Stomach (tissue), 9 donors: ENCODE measurements around the gene ATP2B3. TPM values are rescaled to one million over a fixed set of nuclear protein-coding genes. Genes with fewer than 3 reads are reported as not detected.

Experiments used
- DNase-seq, 2 donors: peaks; one replicate each; pipeline versions ENCODE4 v3.0.0 to v3.0.0-alpha.2; 2013 to 2019
- H3K27ac ChIP-seq, 5 donors: fragments of 200-600 bp in 4 of 5; sonication (generic) in 4 of 5; one replicate each; pipeline ENCODE4 v1.5.1; 2013 to 2019; ENCODE audit warnings: mild to moderate bottlenecking in 1 of 5, moderate library complexity in 1 of 5
- H3K27me3 ChIP-seq, 3 donors: fragments of 200-600 bp; sonication (generic); one replicate each; pipeline ENCODE4 v1.5.1; 2017 to 2019; ENCODE audit warnings: mixed run types in 1 of 3
- H3K36me3 ChIP-seq, 4 donors: fragments of 200-600 bp; sonication (generic); 1 replicate in 3 of 4; 2 replicates in 1 of 4; pipeline ENCODE4 v1.5.1; 2016 to 2019
- H3K4me1 ChIP-seq, 4 donors: fragments of 200-600 bp; sonication (generic); one replicate each; pipeline ENCODE4 v1.5.1; 2016 to 2019
- H3K4me3 ChIP-seq, 4 donors: fragments of 200-600 bp; sonication (generic) in 3 of 4; one replicate each; pipeline ENCODE4 v1.5.1; 2016 to 2019; ENCODE audit warnings: mild to moderate bottlenecking in 1 of 4
- H3K9me3 ChIP-seq, 4 donors: fragments of 200-600 bp; sonication (generic); one replicate each; pipeline ENCODE4 v1.5.1; 2016 to 2019
- EP300 ChIP-seq: sonication (generic); formaldehyde crosslinking; IDR thresholded peaks from one replicate; pipeline ENCODE4 v1.6.1; 2017; ENCODE audit warnings: antibody characterized with exemption
- POLR2A ChIP-seq, 4 donors: fragments of 450-650 bp; IDR thresholded peaks; one replicate each; pipeline ENCODE4 v1.6.1; 2016; ENCODE audit warnings: antibody characterized with exemption in 4 of 4, control low read depth in 2 of 4, mild to moderate bottlenecking in 1 of 4, moderate library complexity in 1 of 4
- POLR2AphosphoS5 ChIP-seq, 3 donors: sonication (generic); formaldehyde crosslinking; IDR thresholded peaks; one replicate each; pipeline ENCODE4 v1.6.1; 2016; ENCODE audit warnings: antibody characterized with exemption in 3 of 3
- WGBS, 5 donors: extraction: QIAGEN DNeasy Blood & Tissue Kit in 3 of 5; methylation state at CpG; one replicate each; pipeline versions ENCODE4 v1.1.5 to v1.1.7; 2013 to 2018; 5-methylcytosine and 5-hydroxymethylcytosine counted together
- intact Hi-C: fragments of 100-400 bp; cut with DNase I; formaldehyde crosslinking; loops from one replicate; pipeline ENCODE4 v1.15.1; 2023; ENCODE audit warnings: low total_unique reads
- polyA plus RNA-seq, 3 donors: library from polyadenylated mRNA; stranded (reverse); fragments of 200-250 nt; gene quantifications; one replicate each; pipeline ENCODE4 v1.2.3, GENCODE V29; 2013
- total RNA-seq, 5 donors: library from RNA; depleted of rRNA; stranded (reverse); fragments of >200 nt; gene quantifications; one replicate each; pipeline versions ENCODE4 v1.1.0 to v1.2.3, GENCODE V29; 2014 to 2016
- TF ChIP-seq, protein P1 (sequence below), 7 experiments: fragments of 450-650 bp in 4 of 7; fragments of 200-600 bp in 3 of 7; sonication (generic) in 3 of 7; IDR thresholded peaks; one replicate each; pipeline ENCODE4 v1.5.1; 2016 to 2019; ENCODE audit warnings: antibody characterized with exemption in 7 of 7, control low read depth in 2 of 7, mild to moderate bottlenecking in 1 of 7
- donor health status: healthy with polysubstance abuse.
- donor health status: Bipolar disorder and iron deficiency.
- donor health status: healthy.

Gene ATP2B3
- total and polyA plus RNA-seq, 8 donors: 0.03 to 0.55 TPM; not detected in 6

- H3K4me1 ChIP-seq: peaks cover 0 to 18% (median 11%) of the 10 kb centered on the region in 4 donors
- no peak for TF ChIP-seq EP300
- TF ChIP-seq POLR2AphosphoS5 (IDR thresholded peaks at IDR 0.05): peak in 1 of 3 donors; percentile 38
- TF ChIP-seq, protein P1, sequence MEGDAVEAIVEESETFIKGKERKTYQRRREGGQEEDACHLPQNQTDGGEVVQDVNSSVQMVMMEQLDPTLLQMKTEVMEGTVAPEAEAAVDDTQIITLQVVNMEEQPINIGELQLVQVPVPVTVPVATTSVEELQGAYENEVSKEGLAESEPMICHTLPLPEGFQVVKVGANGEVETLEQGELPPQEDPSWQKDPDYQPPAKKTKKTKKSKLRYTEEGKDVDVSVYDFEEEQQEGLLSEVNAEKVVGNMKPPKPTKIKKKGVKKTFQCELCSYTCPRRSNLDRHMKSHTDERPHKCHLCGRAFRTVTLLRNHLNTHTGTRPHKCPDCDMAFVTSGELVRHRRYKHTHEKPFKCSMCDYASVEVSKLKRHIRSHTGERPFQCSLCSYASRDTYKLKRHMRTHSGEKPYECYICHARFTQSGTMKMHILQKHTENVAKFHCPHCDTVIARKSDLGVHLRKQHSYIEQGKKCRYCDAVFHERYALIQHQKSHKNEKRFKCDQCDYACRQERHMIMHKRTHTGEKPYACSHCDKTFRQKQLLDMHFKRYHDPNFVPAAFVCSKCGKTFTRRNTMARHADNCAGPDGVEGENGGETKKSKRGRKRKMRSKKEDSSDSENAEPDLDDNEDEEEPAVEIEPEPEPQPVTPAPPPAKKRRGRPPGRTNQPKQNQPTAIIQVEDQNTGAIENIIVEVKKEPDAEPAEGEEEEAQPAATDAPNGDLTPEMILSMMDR (IDR thresholded peaks at IDR 0.05): no peak
- peak overlapping the region in 1 of 5 donors; percentile 51 for H3K27ac ChIP-seq
- DNase-seq: peak; percentile 43 to 86
- intact Hi-C loops: no loop called here
- H3K27me3 ChIP-seq: peaks cover 0 to 5% (median 4%) of the 10 kb centered on the region in 3 donors
- WGBS, 5 donors: 1 to 31% (median 13%) methylated on average over 8 to 54 of the region's 59 CpGs; no CpG with 5 or more reads in 2 of the 5 donors
- peak overlapping the region; percentile 29 to 37 (median 32) for H3K4me3 ChIP-seq
- no peaks in the 10 kb centered on the region for H3K9me3 ChIP-seq
- no peaks in the 10 kb centered on the region for H3K36me3 ChIP-seq
Measured at GRCh38 chrX:153474718-153475117, 42.7 kb upstream of the ATP2B3 start.

- no peak for DNase-seq
- H3K4me1 ChIP-seq: peaks cover 0 to 17% (median 10%) of the 10 kb centered on the region in 4 donors
- no peaks in the 10 kb centered on the region for H3K36me3 ChIP-seq
- peak overlapping the region in 1 of 5 donors; percentile 51 for H3K27ac ChIP-seq
- no peaks in the 10 kb centered on the region for H3K9me3 ChIP-seq
- peak overlapping the region in 2 of 4 donors; percentile 32 to 37 for H3K4me3 ChIP-seq
- TF ChIP-seq POLR2AphosphoS5 (IDR thresholded peaks at IDR 0.05): no peak
- TF ChIP-seq, protein P1 (IDR thresholded peaks at IDR 0.05): no peak
- TF ChIP-seq EP300: no peak
- no peak for TF ChIP-seq POLR2A (IDR thresholded peaks at IDR 0.05)
- WGBS, 5 donors: 76 to 93% (median 82%) methylated on average over 7 of the region's 7 CpGs
- H3K27me3 ChIP-seq: peaks cover 0 to 5% (median 4%) of the 10 kb centered on the region in 3 donors
- intact Hi-C loops: no loop called here
Measured at GRCh38 chrX:153475271-153475670, 42.2 kb upstream of the ATP2B3 start.

DNA sequence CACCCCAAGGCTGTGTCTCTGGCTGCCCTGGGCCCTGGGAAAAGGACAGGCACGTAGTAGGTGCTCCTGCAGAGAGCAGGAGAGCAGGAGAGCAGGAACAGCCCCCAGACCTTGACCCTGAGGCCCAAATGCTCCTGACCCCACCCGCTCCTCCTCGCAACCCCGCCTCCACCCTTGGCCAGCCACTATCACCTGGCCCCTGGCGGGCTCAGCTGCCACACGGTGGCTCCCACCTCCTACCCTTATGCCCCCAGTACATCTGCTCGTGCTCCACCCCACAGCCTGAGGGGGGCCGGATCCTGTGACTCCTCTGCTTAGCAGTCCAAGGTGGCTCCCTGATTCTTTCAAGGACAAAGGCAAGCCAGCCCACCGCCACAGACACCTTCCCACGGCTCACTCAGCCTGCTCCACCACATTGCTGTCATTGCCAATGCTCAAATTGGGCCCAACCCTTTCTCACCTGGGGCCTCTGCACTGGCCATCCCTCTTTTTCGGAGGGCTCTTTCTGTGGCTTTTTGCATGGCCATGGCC, 41.6 kb upstream of the ATP2B3 start:
- no peaks in the 10 kb centered on the region for H3K36me3 ChIP-seq
- TF ChIP-seq, protein P1 (IDR thresholded peaks at IDR 0.05): no peak
- no peak for TF ChIP-seq POLR2A (IDR thresholded peaks at IDR 0.05)
- no peak for TF ChIP-seq EP300
- TF ChIP-seq POLR2AphosphoS5 (IDR thresholded peaks at IDR 0.05): no peak
- 83 to 89% (median 84%) methylated on average over 10 to 11 of the region's 11 CpGs for WGBS, 5 donors
- intact Hi-C loops: no loop called here
- peak overlapping the region in 1 of 5 donors; percentile 17 for H3K27ac ChIP-seq
- peaks cover 0 to 5% (median 4%) of the 10 kb centered on the region in 3 donors for H3K27me3 ChIP-seq
- H3K4me3 ChIP-seq: no peak overlapping the region
- no peak for DNase-seq
- H3K9me3 ChIP-seq: no peaks in the 10 kb centered on the region
- H3K4me1 ChIP-seq: peaks cover 0 to 16% (median 10%) of the 10 kb centered on the region in 4 donors

- peak overlapping the region in 2 of 5 donors; percentile 46 to 51 for H3K27ac ChIP-seq
- 14 to 80% (median 70%) methylated on average over 2 to 16 of the region's 16 CpGs for WGBS, 5 donors
- H3K4me1 ChIP-seq: peaks cover 0 to 16% (median 7%) of the 10 kb centered on the region in 4 donors
- no peaks in the 10 kb centered on the region for H3K9me3 ChIP-seq
- peak in 1 of 2 donors; percentile 77 for DNase-seq
- TF ChIP-seq, protein P1 (IDR thresholded peaks at IDR 0.05): no peak
- TF ChIP-seq EP300 (no peak), POLR2A (IDR thresholded peaks at IDR 0.05) (no peak), POLR2AphosphoS5 (IDR thresholded peaks at IDR 0.05) (no peak)
- H3K27me3 ChIP-seq: peaks cover 0 to 5% (median 4%) of the 10 kb centered on the region in 3 donors
- no peak overlapping the region for H3K4me3 ChIP-seq
- intact Hi-C loops: no loop called here
- H3K36me3 ChIP-seq: no peaks in the 10 kb centered on the region
Measured at GRCh38 chrX:153476666-153477363, 40.6 kb upstream of the ATP2B3 start.
